NCI-H187 treated with DMSO at 0.1 percent for 48 hours (cell line): Measurements from ENCODE around the gene KIAA0753.

ENCODE experiments used
- DNase-seq: peaks from one replicate; lab custom pipeline; 2025; lab: John Stamatoyannopoulos, UW

KIAA0753 gene

GRCh38 chr17:6641247-6641863, 844 bp upstream of the KIAA0753 start:
- DNase-seq, result no peak

GRCh38 chr17:6639586-6640535, 650 bp downstream of the KIAA0753 start:
- no peak for DNase-seq

GRCh38 chr17:6639014-6639585, 1.4 kb downstream of the KIAA0753 start:
- DNase-seq, result no peak

GRCh38 chr17:6638046-6638908, 2.2 kb downstream of the KIAA0753 start:
- DNase-seq, result no peak

GRCh38 chr17:6637458-6637840, 3.1 kb downstream of the KIAA0753 start:
- no peak for DNase-seq

- DNase-seq, result no peak
These were observed 3.7 kb downstream of the KIAA0753 start for GRCh38 chr17:6636616-6637457.

- DNase-seq, result no peak
These were observed 4.4 kb downstream of the KIAA0753 start for GRCh38 chr17:6636105-6636504.

- DNase-seq, result no peak
These were observed 7.2 kb downstream of the KIAA0753 start for GRCh38 chr17:6633263-6633662.

- no peak for DNase-seq
These were observed 8.0 kb downstream of the KIAA0753 start for GRCh38 chr17:6632530-6632929.

- DNase-seq, result no peak
These were observed 10.1 kb downstream of the KIAA0753 start for GRCh38 chr17:6630390-6630789.

- no peak for DNase-seq
These were observed 13.5 kb downstream of the KIAA0753 start for GRCh38 chr17:6627019-6627418.

- DNase-seq, result no peak
These were observed 13.9 kb downstream of the KIAA0753 start for GRCh38 chr17:6626616-6627015.

GRCh38 chr17:6623941-6624340, 16.6 kb downstream of the KIAA0753 start:
- no peak for DNase-seq

GRCh38 chr17:6611231-6611630, 29.3 kb downstream of the KIAA0753 start:
- DNase-seq, result no peak

GRCh38 chr17:6610011-6610410, 30.5 kb downstream of the KIAA0753 start:
- no peak for DNase-seq

- no peak for DNase-seq
These were observed 32.2 kb downstream of the KIAA0753 start for GRCh38 chr17:6608321-6608720.

- DNase-seq, result no peak
These were observed 35.4 kb downstream of the KIAA0753 start for GRCh38 chr17:6605142-6605541.

- DNase-seq, result no peak
These were observed 36.7 kb downstream of the KIAA0753 start for GRCh38 chr17:6603744-6604325.

- no peak for DNase-seq
These were observed 38.4 kb downstream of the KIAA0753 start for GRCh38 chr17:6602141-6602540.

- no peak for DNase-seq
These were observed 41.1 kb downstream of the KIAA0753 start for GRCh38 chr17:6599364-6599763.

GRCh38 chr17:6597727-6598126, 42.8 kb downstream of the KIAA0753 start:
- no peak for DNase-seq
